DMS53 treated with DMSO at 0.1 percent for 48 hours (cell line): ENCODE measurements around the gene MAPK11.

Experiments used
- DNase-seq: peaks from one replicate; lab custom pipeline; 2025; ENCODE audit not compliant: unreplicated experiment; lab: John Stamatoyannopoulos, UW

The MAPK11 gene

DNA sequence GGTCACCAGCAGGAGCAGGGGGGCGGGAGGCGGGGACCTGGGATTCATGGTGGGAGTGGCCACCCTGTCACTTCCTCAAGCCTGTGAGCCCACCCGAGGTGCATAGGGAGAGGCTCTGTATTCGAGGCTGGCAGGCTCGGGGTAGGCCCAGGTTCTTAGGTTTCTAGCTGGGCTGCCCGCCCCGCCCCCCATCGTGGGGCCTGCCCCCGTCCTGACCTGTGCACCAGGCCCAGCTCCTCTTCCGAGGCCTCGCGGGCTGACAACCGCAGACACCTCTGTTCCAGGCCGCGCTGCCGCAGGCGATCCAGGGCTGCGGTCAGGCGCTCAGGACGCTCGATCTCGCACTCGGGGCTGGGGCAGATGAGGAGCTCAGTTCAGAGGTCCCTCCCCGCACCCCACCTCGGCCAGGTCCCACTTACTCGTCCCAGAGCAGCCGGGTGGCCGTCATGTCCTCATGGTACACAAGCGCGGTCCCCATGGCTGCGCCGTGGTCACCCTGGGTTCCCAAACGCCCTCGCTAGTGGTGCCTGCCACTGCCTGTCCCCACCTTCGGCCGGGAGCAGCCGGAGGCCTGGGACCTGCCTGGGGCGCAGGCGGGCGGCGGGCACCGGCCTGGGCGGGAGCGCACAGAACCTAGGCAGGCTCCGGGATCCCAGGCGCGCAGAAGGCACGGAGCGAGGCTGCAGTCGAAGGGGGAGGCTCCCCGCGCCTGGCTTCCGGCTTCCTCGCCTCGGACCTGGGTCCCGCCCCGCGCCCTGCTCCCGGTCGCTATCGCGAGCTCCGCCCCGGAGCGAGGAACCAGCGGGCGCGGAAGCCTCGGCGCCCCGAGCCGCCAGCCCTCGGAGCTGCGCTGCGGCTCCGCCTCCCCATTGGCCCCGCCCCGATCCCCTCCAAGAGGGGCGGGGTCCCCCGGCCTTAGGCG is 19.4 kb downstream of the MAPK11 start, which contains the start of gene HDAC10:
HDAC10 (minus strand) TSS at position 711 of the 922 bp plus-strand sequence; CDS start at position 478, 233 bp downstream.
- peak; percentile 42 for DNase-seq

DNA sequence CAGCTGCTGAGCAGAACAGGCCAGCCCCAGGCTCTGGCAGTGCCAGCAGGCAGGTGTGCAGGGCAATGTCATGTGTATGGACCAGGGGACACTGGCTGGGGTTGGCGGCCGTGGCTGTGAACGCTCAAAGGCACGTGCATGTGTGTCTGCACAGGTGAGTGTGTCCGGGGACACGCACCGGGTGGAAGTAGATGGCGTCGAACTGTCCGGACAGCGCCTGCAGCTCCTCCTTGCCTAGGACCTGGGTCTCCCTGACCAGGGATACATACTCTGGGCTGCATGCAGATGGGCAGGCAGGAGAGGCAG is 20.0 kb downstream of the MAPK11 start:
- no peak for DNase-seq

DNA sequence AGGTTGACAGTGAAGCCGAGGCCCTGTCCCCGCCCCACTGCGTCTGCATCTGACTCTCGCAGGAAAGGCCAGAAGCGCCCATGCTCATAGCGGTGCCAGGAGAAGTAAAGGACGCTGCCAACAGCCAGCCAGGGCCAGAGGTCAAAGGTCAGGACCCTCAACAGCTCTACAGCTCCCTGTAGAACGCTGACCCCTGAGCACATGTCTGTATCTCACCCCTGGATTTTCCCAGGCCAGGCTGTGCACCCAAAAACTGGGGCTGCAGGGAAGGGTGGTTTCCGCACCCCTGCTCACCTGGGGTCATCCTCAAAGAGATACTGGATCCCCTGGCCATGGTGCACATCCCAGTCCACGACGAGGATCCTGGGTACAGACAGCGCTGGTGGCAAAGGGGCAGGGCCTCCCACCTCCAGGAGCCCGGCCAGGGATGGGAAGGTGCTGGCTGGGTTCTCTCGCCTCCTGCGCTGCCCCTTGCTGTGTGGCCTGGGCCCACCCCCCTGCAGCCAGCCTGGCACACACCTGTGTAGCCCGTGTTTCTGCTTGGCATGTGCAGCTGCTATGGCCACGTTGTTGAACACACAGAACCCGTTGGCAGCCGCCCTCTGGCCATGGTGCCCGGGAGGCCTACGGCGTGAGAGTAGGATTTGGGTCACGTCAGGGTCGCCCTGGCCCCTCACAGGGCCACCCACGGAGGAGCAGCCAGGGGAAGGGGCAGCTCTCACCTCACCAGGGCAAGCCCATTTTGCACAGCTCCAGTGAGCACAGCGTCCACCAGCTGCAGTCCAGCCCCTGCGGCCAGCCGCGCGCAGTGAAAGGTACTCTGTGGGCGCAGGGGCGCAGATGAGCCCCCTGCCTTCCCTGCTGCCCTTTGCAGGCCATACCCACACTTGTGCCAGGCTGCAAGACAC is 20.6 kb downstream of the MAPK11 start:
- DNase-seq = no peak

DNA sequence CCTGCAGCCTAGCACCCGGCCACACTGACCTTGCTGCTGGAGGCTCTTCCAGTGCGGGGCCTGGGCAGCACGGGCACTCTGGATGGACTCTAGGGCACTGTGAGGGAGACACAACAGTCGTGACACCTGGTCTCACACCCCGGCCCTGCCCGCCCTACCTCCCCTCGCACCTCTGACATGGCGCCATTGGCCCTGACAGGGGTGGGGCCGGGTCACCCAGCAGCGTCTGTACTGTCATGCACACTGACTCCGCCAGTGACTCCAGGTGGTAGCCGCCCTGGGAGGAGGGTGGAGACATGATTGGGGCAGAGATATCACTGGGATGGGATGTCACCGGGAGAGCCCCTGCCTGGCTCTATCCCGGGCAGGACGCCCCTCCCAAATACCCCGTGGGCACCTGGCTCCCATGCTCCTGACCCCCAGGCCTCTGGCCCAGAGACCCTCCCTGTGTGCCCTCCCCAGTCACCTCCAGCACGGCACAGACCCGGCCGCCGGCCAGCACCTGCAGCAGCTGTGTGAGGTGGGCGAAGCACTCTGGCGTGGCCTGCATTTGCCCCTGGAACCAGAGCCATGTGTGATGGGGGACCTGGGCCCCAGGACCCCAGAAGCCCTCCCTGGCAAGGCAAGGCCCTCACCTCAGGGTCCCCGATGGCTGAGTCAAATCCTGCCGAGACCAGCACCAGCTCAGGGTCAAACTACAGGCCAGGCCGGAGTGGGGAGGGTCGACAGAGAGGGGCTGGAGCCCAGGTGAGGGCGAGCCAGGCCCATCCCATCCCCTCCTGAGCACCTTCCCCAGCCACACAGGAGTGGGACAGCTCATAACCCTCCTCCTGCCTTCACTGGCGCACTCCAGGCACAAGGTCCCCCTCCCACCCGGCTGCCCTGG is 21.7 kb downstream of the MAPK11 start:
- DNase-seq = no peak

DNA sequence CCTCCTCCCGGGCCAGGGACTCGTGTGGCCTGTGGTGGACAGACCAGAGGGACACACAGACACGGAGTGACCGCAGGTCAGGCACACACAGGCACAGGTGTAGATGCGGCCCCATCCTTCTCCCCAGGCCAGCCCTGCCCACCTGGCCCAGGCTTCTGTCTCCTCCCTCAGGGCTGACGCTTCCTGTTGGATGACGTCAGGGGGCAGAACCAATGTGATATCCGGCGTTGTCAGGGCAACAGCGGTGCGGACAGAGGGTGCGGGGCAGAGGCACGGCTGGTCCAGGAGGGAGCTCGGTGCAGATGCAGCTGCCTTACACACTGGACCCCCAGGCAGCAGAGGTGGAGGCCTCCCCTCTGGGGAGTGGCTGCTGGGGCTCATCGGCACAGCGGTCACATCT is 22.4 kb downstream of the MAPK11 start:
- peak; percentile 76 for DNase-seq

DNA sequence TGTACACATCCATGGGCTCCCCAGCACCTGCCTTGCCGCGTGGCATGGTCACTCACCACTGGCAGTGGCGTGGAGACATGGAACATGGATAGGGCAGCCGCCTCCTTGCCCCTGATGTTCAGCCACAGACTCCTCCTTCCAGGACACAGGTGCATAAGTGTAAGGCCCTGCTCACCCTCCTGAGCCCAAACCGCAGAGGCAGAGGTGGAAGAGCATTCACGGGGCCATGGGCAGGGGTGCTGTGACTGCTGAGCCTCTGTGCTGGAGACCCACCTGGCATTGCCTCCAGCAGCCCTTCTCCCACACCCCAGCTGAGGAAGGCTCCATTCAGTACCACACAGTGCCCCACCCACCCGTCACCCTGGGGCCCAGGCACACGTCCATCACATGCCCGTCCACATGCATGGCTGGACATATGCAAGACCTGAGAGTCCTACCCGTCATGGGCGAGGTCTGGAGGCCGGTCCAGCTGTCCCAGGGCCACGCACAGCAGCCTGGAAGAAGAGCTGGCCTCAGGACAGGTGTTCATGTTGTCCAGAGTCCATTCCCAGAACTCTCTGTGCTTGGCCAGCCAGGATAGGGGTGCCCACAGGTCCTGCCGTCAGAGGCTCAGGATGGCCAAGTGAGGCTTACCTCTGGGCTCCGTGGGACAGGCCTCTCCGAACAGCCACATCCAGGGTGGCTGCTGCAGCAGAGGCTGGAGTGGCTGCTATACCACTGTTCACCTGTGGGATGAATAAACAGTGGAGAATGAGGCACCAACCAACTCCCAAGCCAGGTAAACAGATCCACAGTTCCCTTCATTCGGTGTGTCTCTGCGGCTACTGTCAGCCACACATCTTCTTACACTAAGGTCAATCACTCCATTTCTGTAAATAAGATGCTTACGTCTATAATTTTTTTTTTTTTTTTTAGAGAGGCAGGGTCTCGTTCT is 23.7 kb downstream of the MAPK11 start:
- DNase-seq = no peak

DNA sequence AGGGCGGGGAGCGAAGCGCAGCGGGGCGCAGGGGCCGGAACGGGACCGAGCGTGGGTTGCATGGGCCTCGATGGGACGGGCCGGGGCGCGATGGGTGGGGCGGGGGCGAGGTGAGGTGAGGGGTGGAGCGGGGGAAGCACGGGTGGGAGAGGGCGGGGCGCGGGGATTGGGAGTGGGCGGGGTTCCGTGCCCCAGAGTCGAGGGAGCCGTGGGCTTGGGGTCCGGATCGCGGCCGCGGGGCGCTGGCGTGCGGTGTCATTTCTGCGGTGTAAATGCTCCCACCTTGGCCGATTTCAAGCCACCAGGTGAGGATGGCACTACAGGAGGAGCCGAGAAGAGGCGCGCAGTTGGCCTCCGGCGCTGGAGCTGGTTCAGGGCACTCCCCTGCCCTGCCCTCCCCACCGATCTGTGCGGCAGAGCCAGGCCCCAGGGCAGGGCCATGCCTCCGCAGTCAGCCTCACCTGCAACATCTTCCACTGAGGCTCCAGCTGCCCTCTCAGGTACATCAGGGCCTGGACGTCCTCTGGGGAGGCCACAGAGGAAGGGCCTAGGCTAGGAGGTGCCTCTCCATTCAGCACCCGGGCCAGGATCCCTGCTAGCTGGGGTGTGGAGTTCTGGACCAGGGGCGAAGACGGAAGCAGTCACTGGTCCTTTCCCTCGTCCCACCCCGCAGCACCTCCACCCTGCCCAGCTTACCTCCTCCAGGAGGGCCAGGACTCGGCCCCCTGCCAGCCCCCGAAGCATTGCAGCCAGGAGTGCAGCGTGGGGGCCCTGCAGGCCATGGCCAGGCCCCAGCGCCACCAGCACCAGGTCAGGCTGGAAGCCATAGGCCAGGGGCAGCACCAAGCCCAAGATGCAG is 24.7 kb downstream of the MAPK11 start:
- no peak for DNase-seq

DNA sequence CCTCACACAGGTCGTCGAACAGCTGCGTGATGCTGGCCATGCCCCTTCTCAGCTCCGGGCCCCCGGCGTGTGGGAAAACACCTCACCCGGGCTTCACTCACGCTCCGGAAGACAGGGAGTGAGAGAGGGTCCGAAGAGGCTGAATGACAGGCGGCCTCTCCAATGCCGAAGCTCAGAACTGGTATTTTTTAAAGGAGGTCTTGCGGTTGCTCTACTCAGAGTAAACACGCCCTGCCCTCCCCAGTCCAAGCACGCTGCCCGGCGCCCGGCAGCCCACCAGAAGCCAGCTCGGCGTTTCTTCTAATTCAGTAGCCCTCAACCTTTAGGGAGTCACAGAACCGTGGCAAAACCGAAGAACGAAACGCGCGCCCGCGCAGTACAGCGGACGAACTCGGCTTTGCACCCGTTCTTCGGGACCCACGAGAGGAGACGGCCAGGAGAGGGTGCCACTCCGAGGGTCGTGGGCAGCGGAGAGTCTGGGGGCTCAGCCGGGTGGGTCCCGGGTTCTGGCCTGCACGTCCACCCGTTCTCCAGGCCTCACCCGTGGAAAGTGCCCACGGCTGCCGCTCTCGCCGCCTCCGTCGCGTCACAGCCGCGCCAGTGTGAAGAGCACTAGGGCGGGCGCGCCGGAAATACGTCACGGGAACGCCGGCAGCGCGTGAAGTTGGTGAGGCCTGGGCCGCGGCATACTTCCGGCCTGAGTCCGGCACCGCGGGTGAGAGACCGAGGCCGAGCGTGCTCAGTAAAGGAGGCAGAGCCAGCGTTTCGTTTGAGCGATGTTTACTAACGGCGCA is 25.6 kb downstream of the MAPK11 start, which contains the start of gene TUBGCP6:
TUBGCP6 (minus strand) TSS at position 604 of the 794 bp plus-strand sequence; CDS start at position 40, 564 bp downstream.
- peak; percentile 71 for DNase-seq

DNA sequence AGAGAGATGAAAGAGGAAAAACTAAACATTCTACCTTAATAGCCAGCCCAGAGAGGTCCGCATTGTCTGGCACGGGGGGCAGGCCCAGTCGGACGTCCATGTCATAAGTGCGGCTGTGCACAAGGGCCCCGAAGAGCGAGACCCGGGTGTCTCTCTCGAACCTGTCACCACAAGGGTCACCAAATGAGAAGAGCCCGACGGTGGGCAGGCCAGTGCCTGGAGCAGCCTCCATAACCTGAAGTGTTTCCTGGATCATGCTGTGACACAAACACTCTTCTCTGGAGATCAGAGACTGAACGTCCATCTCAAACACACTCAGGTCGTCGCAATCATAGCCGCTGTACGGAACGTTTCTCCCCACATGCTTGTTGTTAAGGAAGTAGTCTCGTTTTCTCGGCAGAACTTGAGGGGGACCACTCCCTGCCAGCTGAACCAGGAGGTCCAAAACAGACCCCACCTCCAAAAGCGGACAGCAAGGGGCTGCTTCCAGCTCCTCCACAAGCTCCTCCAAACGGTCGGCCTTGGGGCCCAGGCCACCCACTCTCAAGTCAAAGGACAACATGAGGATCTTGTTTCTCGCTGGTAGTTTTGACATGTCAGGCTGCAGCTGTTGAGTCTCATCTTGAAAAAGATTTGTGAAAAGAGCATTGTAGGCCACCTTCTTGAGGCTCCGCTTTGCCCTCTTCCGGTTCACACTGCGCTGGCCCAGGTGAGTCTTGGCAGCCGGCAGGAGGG is 26.3 kb downstream of the MAPK11 start:
- peak; percentile 19 for DNase-seq

DNA sequence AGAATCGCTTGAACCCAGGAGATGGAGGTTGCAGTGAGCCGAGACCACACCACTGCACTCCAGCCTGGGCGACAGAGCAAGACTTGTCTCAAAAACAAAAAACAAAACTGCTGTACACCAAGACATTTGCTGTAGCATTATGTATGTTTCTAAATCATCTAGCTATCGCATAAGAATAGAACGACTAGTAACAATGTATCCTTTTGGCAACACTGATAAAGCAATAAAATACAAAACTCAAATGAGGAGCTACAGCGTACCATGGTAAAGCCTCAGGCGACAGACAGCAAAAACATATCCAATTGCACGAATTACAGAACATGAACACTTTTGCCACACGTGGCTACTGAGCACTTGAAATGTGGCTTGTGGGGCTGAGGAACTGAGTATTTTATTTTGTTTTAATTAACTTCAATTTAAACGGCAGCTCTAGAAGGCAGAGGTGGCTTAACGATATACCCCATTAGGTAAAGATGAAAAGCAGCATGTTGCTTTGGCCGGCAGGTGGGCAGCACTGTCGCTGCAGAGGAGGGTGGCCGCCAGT is 27.7 kb downstream of the MAPK11 start:
- no peak for DNase-seq

DNA sequence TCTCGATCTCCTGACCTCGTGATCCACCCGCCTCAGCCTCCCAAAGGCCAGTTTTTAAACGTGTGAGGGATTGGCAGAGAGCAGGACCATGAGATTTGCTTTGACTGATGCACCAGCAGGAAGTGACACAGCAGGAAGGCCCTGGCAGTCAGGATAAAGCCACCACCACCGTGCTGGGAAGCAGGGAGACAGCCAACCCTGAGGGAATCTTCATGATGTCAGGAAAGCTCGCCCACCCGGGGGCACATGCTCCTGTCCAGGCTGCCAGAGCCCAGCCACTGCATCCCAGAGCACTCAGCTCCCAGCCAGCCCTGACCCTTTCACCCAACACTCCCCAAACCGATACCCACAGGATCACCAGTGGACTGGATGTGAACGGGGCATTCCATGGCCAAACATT is 31.4 kb downstream of the MAPK11 start:
- DNase-seq = no peak

DNA sequence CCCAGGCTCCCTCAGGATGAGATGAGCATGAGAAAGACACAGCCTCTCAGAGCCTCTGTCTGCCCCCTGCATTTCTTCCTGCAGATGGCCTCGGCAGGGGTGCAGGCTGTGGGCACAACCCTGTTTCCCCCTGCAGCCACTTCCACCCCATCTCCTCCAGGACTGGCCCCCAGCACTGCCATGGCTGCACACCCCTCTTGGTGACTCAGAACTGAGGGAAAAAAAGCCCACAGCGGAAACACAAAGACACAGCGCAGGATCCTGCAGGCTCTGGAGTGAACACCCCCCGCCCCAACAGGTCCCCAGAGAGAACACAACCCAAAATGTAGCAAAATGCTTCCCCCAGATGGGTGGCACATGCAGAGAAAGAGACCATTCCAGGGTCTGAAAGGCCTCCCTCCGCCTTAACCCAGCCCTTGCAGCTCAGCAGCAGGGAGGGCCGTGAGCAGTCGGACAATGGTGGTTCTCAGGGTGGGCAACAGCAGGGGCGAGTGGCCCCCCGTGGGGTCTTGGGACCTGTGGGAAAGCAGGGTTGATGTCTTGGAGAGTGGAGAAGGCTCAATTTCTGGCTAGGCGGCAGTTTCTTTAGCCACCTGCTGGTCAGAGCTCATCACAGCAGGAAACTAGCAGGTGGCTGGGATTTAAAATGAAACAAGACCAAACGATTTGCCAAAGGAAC is 33.3 kb downstream of the MAPK11 start:
- DNase-seq = no peak

DNA sequence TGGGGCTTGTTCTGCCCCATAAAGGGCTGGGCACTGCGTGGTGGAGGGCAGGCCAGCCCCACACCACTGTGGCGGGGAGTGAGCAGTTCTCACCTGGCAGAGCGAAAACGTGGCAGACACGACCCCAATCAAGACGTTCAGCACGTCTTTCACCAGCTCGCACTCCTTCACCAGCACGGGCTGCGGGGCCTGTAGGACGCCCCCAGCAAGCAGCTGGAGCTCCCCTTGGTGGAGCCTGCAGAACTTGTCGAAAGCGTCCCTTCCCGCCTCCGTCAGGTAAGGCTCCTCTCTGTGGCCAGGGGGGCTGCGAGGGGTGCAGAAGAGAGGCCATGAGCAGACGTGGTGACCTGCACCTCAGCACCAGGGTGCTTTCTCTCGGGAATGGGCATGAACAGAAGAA is 37.0 kb downstream of the MAPK11 start:
- no peak for DNase-seq

DNA sequence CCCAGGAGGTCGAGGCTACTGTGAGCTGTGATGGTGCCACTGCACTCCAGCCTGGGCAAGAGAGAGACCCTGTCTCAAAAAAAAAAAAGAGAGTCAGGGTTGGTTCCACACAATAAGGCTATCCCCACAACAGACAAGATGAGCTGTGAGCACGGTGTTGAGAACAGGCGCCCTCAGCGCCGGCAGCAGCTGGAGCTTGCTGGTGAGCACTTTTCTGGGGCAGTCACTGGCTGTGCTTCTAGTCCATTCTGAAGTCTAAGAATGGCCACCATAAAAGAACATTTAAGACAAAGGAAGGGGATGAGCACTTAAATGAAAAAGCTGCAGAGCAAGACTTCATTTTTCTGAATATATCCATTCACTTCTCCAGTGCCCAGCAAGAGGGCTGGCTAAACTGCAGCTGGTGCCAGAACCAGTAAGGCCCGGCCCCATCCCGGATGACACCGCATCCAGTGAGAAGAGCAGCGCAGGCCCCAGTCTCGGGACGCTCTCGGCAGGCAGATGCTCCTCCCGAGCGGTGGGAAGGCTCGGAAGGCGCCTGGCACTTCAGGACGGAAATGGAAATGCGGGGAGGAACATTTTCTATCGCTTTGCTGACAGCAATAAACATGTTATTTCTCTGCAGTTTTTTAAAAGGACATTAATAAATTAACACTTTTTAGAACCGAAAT is 37.6 kb downstream of the MAPK11 start:
- no peak for DNase-seq

DNA sequence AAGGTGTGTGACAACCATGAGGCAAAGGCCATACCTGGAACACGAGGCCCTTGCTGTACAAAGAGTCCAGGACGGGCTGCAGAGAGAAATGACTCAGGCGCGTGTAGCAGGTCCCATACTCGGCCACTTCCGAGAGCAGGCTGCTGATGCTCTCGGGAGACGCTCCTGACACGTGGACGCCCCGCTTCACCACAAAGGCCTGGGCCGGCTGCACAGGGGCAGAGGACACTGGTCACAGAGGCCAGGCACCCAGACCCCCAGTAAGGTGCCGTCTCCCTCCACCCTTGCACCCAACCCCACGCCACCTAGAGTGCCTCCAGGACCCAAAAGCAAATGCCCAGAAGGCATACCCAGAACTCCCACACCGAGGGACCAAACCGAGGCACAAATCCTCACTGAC is 40.8 kb downstream of the MAPK11 start:
- no peak for DNase-seq

DNA sequence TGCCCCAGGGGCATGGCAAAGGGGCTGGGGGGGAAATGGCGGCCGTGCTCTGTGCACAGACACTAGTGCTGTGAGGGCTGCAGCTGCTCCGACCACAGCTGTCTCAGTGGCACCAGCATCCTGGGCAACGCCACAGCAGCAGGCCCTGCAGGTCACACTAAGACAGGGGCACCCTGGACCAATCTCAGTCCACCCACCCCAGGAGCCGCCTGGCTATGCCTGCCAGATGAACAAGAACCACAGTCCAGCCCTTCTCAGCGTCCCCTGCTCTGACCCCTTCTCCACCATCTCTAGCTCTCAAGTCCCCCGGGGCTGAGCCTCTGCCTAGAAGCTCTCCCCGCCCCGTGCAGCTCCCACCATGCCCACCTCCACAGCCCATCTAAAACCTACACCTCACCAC is 41.8 kb downstream of the MAPK11 start:
- no peak for DNase-seq
